ENCODE measurements around the gene N4BP2L2.

Gene N4BP2L2

GRCh38 chr13:32423592-32423991 lies 115.0 kb downstream of the N4BP2L2 start:
- DNase-seq: no peak

GRCh38 chr13:32419862-32420261 lies 118.7 kb downstream of the N4BP2L2 start:
- no peak for DNase-seq

GRCh38 chr13:32417995-32418394 lies 120.6 kb downstream of the N4BP2L2 start:
- DNase-seq: no peak

GRCh38 chr13:32415019-32415418 lies 123.6 kb downstream of the N4BP2L2 start:
- peak; percentile 25 for DNase-seq

GRCh38 chr13:32414580-32414979 lies 124.0 kb downstream of the N4BP2L2 start:
- DNase-seq: no peak

- no peak for DNase-seq
Observed at GRCh38 chr13:32413284-32413683, 125.3 kb downstream of the N4BP2L2 start.

- DNase-seq: no peak
Observed at GRCh38 chr13:32409561-32410421, 128.8 kb downstream of the N4BP2L2 start.

GRCh38 chr13:32409001-32409313 lies 129.6 kb downstream of the N4BP2L2 start:
- DNase-seq: no peak

- no peak for DNase-seq
Observed at GRCh38 chr13:32408296-32409000, 130.1 kb downstream of the N4BP2L2 start.

GRCh38 chr13:32407854-32408253 lies 130.7 kb downstream of the N4BP2L2 start:
- peak; percentile 59 for DNase-seq

GRCh38 chr13:32403108-32403507 lies 135.5 kb downstream of the N4BP2L2 start:
- no peak for DNase-seq

- DNase-seq: no peak
Observed at GRCh38 chr13:32391101-32391619, 147.4 kb downstream of the N4BP2L2 start.

GRCh38 chr13:32390484-32390883 lies 148.1 kb downstream of the N4BP2L2 start:
- DNase-seq: no peak

- DNase-seq: no peak
Observed at GRCh38 chr13:32390048-32390447, 148.5 kb downstream of the N4BP2L2 start.

GRCh38 chr13:32385410-32385809 lies 153.2 kb downstream of the N4BP2L2 start:
- no peak for DNase-seq

- no peak for DNase-seq
Observed at GRCh38 chr13:32384702-32385101, 153.9 kb downstream of the N4BP2L2 start.

GRCh38 chr13:32383836-32384618 lies 154.6 kb downstream of the N4BP2L2 start:
- no peak for DNase-seq

Data from activated CD4-positive, alpha-beta T cell treated with anti-CD3 and anti-CD28 coated beads, Interleukin-2, Interleukin-6, amounts not matched to agents 100 ng/mL and 50 ng/mL, durations not matched to agents 16 hours and 8 hours (primary cell).